T-helper 9 cell (primary cell): ENCODE data around the gene PSG7.
"Not testable (repeated sequence)": the region's sequence is repeated elsewhere in the genome, so short reads cannot be mapped to it uniquely, and the experiment has no call there.

Experiments
- DNase-seq: peaks from one replicate; pipeline ENCODE4 v3.0.0-alpha.2; 2020

The PSG7 gene

DNA sequence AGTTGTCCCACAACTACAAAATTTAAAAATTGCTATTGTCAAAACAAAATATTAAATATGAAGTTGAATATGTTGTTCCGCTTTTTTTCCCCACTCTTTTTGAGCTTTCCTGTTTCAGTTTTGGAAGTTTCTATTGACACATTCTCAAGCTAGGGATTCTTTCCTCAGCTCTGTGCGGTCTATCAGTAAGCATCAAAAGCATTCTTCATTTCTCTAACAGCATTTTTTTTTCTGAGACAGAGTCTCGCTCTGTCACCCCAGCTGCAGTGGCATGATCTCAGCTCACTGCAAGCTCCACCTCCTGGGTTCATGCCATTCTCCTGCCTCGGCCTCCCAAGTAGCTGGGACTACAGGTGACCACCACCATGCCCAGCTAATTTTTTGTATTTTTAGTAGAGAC, 24.1 kb downstream of the PSG7 start:
- DNase-seq, result not testable (repeated sequence)

DNA sequence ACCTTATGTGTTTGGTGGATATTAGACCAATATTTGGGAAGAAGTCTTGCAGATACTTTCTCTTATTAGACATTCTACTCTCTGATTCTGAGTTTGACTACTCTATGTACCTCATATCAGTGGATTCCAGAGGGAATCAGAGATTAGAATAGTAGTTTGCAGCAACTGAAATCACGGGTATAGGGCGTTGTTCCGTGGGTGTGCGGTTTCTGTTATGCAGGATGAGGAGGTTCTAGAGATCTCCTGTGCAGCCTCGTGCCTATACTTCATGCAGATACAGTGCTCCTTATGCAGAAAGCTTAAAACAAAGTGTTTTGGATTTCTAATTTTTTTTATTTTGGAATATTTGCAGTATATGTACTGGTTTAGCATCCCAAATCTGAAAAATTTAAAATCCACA, 25.3 kb downstream of the PSG7 start:
- DNase-seq, result not testable (repeated sequence)

DNA sequence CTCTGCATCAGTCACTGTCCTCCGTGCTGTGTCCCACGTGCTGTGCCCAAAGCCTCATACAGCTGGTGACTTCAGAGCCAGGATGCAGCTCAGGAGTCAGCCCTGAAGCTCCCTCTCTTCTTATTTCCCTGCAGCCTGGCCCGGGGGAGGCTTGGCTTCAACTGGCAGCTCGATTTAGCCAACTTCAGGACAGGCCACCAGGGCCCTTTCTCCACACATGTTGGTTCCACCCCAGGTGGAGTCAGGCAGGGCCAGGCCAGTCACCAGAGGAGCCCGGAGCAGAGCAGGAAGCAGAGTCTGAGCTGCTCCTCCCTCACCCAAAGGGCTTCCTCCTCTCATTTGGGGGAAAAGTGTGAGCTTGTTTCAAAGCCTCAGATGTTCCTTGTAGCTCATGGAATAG, 30.8 kb downstream of the PSG7 start:
- DNase-seq, result not testable (repeated sequence)

DNA sequence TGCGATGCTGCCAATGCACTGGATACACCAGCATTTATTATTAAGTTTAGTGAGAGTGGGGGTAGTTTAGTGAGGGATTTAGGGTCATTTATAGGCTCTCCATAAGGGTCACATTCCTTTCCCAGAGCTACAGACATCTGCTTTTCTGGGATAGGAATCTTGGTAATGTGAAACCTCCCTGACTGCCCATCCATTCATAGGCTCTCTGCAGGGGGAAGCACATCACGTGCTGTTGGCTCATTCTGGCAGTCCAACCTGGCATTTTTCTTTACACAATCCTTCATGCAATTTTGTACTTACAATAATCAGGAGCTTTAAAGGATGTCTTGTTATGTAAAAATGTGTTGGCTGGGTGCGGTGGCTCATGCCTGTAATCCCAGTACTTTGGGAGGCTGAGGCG, 36.4 kb downstream of the PSG7 start:
- not testable (repeated sequence) for DNase-seq

DNA sequence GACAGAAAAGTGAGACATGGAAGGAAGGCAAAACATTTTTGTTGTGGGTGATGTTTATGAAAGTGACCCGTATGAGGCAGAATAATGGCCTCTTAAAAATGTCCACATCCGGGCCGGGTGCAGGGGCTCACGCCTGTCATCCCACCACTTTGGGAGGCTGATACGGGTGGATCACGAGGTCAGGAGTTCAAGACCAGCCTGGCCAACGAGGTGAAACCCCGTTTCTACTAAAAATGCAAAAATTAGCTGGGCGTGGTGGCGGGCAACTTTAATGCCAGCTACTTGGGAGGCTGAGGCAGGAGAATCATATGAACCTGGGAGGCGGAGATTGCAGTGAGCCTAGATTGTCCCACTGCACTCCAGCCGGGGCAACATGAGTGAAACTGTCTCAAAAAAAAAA, 37.3 kb downstream of the PSG7 start:
- DNase-seq, result not testable (repeated sequence)

DNA sequence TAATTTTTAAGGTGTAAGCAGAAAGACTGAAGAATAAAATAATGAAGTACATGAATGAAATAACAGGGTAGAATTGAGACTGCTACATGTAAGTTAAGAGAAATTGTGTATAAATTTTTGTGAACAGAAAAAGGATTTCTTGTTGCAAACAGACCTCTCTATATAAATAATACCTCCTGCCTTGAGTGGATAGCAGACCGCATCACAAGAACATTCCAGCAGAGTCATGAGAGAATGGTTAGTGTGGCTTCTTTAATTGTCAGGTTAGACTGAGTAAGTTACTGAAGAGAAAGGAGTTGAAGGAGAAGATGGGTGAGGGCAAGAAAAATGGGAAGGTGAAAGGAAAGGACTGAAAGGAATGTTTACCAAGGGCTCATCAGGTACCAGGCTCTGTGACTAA, 37.9 kb downstream of the PSG7 start:
- DNase-seq, result not testable (repeated sequence)

DNA sequence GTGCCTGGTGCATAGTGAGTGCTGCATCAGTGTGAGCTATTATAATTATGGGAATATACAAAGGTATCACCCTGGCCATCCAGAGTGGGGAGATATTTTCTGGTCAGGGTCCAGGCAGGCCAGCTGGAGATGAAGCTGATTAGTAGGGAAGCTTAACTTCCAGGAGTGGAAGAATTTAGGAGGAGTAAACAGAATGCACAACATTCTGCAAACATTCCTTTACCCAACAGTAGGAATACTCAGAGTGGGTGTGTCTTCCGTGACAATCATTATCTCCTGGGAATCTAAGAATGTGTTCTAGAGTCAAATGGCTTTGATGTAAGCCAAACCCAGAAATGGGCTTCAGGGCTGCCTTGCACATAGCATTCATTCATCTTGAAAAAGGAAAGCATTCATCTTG, 38.4 kb downstream of the PSG7 start:
- DNase-seq, result not testable (repeated sequence)

DNA sequence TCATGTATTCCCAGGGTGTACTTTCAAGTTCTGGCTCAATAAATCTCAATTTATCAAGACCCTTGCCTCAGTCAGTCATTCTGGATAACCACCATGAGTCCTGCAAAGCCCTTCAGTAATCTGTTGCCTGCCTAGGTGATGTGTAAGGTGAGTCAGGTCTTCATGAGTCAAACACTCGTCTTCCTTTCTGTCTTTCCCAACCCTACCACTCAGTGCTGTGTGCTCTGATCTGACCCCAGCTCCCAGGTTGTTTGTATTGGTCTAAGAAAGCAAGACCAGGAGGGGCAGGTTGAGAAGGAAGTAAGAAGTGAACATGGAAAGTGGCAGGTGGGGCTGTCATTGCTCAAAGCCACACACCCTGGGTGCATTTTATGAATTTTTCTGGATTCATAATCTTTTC, 39.3 kb downstream of the PSG7 start:
- not testable (repeated sequence) for DNase-seq

DNA sequence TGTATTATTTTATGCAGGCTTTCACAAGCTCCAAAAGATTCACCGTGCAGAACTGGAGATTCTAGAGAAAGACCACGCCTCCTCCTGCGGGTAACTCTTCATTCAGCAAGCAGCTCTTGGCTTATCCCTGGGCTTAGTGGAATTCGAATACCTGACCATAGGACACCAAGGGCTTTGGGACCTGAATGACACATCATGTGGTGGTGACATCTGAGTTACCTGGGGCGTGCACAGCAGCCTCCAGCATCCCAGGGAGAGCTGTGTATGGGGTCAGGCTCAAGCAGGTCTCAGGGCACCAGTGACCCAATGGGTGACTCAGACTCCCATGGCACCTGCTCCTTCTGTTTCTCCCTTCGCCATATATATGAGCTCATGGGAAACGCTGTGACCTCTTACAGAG, 46.6 kb downstream of the PSG7 start:
- DNase-seq, result not testable (repeated sequence)

DNA sequence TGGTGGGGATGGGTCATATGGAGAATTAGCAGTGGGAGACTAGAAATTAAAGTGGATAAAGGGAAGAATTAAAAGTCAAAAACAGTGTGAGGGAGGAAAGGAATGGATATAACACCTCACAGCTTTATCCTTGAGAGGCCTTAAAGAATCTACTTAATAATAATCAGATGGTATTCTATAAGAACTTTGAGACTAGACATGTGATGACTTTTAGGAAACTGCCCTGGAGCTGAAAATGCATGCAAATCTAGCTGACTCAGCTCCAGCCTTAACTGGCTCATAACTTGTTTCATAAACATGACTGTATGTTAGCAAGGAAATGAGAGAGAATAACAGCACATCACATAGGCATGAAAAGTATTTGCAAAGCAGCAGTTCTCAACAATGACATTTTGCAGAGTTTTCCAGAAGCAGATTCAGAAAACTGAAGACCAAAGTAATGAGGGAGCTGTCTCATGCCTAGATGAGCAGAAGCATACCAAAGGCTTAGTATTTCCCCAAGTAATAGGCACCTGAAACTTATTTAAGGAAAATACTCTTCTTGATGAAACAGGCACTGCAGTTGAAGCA, 49.0 kb downstream of the PSG7 start:
- DNase-seq, result not testable (repeated sequence)

DNA sequence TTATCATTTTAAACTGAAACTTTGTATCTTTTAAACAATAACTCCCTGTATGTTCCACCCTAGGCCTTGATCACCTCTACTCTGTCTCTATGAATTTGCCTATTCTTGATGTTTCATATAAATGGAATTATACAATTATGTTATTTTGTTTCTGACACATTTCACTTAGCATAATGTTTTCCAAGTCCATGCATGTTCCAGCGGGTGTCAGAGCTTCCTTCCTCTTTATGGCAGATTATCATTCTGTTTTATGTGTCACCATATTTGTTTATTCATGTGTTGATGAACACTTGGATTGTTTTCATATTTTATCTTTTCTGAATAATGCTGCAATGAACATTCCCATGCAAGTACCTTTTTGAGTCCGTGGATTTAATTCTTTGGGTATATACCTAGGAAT, 54.3 kb downstream of the PSG7 start:
- DNase-seq, result not testable (repeated sequence)

DNA sequence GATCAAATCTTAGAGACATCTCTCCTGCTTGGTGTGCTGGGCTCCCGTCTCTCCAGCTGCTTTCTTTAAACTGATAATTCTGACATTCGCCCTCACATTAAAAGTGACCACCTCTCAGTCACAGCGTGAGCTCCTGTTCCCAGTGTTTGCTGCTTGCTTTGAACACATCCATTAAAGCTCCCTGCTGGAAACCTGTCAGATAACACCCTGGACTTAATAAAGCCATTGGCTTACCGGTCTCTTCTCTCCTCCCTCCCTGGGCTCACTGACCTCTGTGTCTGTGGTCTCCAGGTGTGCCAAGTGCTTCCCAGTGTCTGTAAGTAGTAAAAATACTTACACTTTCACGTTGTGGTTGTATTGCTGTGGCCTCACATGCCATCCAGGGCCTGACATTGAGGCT, 55.0 kb downstream of the PSG7 start:
- DNase-seq, result not testable (repeated sequence)

DNA sequence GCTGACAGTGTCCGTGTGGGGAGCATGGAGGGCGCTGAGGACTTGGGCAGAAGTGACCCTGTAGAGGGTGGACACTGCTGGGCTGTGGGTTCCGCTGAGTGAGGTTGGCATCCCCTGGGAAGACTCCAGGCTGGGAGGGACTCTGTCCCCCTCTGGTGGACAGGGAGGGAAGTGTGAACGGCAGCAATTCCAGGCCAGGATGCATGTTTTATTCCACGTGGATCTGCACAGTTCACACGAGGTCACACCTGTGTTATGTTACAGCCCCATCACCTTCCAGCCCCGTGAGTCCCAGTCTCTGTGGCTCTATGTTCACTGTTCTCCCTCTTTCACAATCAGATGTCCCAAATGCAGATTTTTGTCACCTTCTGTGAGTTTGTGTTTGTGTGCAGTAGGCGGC, 55.7 kb downstream of the PSG7 start:
- DNase-seq, result not testable (repeated sequence)

DNA sequence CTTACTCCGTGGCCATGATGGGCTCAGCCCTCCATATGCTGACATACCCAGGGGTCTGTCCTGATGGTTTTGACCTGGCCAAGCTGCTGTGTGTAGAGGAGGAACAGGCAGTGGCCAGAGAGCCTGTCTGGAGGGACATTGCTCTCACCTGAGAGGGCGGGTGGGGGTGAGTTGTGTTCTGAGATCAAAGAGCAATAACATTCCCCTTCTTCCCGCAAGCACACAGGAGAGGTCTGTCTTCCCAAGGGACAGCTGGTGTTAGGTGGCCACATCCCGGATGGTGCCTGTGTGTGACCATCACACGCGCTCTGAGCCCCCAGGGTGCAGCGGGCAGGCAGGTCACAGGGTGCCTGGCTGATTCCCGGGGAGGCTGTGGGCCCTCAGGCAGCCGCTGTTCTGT, 56.4 kb downstream of the PSG7 start:
- not testable (repeated sequence) for DNase-seq

DNA sequence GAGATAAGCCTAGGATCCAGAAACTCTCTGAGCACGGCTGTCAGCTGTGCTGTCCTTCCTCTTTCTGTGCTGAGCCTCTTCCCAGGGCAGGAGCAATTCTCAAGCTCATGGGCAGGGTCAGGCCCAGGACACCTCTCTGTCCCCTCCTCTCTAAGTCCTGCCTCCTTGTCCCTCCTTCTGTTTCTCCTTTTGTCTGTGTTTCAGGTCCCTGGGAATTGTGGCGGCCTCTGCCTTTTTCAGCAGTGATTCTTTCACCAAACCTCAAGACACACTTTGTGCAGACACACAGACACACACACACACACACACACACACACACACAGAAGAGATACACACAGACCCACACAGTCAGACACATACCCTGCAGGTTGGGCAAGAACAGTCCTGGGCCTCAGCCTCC, 57.4 kb downstream of the PSG7 start, which contains the start of gene PSG1:
PSG1 (minus strand) TSS at position 101 of the 400 bp plus-strand sequence. CDS start 132 bp downstream, outside the sequence.
- DNase-seq, result no peak

DNA sequence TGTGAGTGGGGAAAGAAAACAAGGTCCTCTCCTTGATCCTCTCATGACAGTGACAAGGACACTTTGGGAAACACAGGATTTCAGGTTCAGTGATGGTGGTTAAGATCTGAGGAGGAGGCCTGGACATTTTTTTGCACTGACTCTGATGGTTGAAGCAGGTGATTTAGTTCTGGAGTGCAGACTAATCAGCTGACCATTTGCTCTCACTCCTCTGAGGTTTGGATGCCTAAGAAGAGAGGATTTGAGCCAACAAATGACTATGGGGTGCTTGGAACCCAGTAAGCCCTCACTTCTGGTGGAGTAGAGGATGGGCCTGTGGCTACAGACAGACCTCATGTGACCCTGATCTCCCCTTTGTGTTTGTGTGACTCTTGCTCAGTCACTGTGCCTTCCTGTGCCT, 60.4 kb downstream of the PSG7 start:
- not testable (repeated sequence) for DNase-seq

DNA sequence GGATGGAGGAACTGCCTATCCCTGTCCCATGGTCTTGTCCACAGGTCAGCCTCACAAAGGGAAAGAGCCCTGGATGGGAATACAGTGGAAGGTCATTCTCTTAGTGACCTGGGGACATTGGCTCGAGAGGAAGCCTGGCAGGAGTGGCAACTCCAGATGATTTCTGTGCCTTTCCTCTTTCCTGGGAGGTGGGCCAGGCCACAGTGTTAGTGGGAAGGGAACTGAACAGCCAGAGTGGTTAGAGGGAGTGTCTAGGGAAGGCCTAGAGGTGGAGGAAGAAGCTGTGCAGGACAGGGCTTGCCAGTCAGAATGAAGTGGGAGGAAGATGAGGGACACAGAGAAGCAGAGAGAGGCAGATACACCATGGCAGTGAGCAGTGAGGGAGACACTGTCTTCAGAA, 61.1 kb downstream of the PSG7 start:
- not testable (repeated sequence) for DNase-seq

DNA sequence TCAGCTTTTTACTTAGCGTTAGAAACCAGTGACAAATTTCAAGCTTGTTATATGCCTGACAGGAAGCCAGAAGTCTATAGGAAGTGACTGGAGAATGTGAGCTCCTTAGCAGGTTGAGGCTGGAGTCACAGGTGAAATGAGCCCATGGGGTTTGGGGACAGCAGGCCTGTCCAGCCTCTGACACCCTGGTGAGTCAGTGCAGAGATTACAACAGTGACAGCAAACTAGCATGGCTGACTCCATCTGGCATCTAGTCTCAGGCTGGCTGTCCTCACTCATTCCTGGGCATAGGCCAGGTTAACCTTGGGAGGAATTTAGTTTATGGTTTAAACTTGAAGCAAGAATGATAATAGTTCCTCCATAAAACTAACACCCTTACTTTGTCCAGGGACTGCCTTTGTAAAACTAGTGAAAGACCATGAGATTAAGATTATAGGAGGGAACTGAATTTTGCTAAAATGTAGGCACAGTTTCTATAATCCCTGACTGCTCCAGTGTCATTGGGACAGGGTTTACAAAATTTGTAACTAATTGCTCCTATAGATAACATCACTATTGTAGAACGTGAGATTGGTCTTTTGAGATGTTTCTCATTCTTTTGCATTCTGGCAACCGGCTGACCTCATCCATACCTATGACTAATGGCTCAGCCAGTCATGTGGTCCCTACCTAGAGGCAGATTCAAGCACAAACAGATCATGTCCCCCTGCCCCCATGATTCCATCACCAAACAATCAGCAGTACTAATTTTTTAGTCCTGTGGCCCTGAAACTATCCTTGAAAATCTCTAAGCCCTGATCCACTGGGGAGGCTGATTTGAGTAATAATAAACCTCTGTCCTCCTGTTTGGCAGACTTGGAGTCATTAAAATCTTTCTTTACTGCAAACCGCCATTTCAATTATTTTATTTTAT, 61.9 kb downstream of the PSG7 start:
- DNase-seq, result not testable (repeated sequence)

DNA sequence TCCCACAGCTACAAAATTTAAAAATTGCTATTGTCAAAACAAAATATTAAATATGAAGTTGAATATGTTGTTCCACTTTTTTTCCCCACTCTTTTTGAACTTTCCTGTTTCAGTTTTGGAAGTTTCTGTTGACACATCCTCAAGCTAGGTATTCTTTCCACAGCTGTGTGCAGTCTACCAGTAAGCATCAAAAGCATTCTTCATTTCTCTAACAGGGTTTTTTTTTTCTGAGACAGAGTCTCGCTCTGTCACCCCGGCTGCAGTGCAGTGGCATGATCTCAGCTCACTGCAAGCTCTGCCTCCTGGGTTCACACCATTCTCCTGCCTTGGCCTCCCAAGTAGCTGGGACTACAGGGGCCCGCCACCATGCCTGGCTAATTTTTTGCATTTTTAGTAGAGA, 62.9 kb downstream of the PSG7 start:
- not testable (repeated sequence) for DNase-seq
